GM12878 (cell line): Measurements from ENCODE around the gene EDN3.

Experiments used
- ASH2L ChIP-seq: fragments of 300-600, 200-600 bp; sonication (generic); IDR thresholded peaks from 2 replicates; pipeline ENCODE4 v1.6.1; 2017; ENCODE audit warnings: low read depth, mild to moderate bottlenecking, borderline replicate concordance
- ATF2 ChIP-seq: IDR thresholded peaks from 2 replicates; pipeline ENCODE4 v1.6.1; 2012; ENCODE audit warnings: low read length, inconsistent platforms
- CBX5 ChIP-seq: sonication (generic); IDR thresholded peaks from 2 replicates; pipeline ENCODE4 v1.6.1; 2016; ENCODE audit warnings: low read depth, moderate library complexity, mild to moderate bottlenecking, inconsistent platforms
- CTCF ChIP-seq, 3 experiments: IDR thresholded peaks in 2 of 3; conservative IDR thresholded peaks in 1 of 3; 2 replicates each; pipeline ENCODE4 v1.5.1; 2011; ENCODE audit warnings: low read depth in 3 of 3, low read length in 3 of 3, mild to moderate bottlenecking in 3 of 3, control low read depth in 2 of 3, moderate library complexity in 2 of 3, inconsistent platforms in 1 of 3, mixed read lengths in 1 of 3; ENCODE audit not compliant: control insufficient read depth in 2 of 3, insufficient read depth in 1 of 3; ENCODE audit errors: extremely low read depth in 1 of 3
- ESRRA ChIP-seq: IDR thresholded peaks from 2 replicates; pipeline ENCODE4 v1.6.1; 2012; ENCODE audit warnings: mild to moderate bottlenecking, low read length, improper control_type of control experiment
- EZH2 ChIP-seq: IDR thresholded peaks from 2 replicates; pipeline ENCODE4 v1.6.1; 2012; ENCODE audit warnings: low read depth, mild to moderate bottlenecking, control low read depth, inconsistent platforms, low read length, borderline replicate concordance; ENCODE audit not compliant: control insufficient read depth
- LARP7 ChIP-seq: fragments of 450-650 bp; IDR thresholded peaks from 2 replicates; pipeline ENCODE4 v1.6.1; 2017; ENCODE audit warnings: mild to moderate bottlenecking
- NRF1 ChIP-seq: conservative IDR thresholded peaks from 2 replicates; pipeline ENCODE4 v1.6.1; 2011; ENCODE audit warnings: mild to moderate bottlenecking, low read depth, low read length, improper control_type of control experiment
- RAD21 ChIP-seq: IDR thresholded peaks from 2 replicates; pipeline ENCODE4 v1.6.1; 2011; ENCODE audit warnings: mild to moderate bottlenecking, low read depth, low read length, moderate library complexity; ENCODE audit not compliant: insufficient read depth
- RBBP5 ChIP-seq: fragments of 200-600 bp; sonication (generic); conservative IDR thresholded peaks from 2 replicates; pipeline ENCODE4 v1.6.1; 2016
- RELA ChIP-seq: fragments of 450-650 bp; IDR thresholded peaks from 2 replicates; pipeline ENCODE4 v1.8.0; 2014; ENCODE audit warnings: borderline replicate concordance; ENCODE audit not compliant: partially characterized antibody
- RFX5 ChIP-seq: IDR thresholded peaks from 2 replicates; pipeline ENCODE4 v1.6.1; 2011; ENCODE audit warnings: low read depth, low read length, improper control_type of control experiment
- SP1 ChIP-seq: IDR thresholded peaks from one replicate; pipeline ENCODE4 v1.6.1; 2011; ENCODE audit warnings: low read depth, low read length
- ZNF274 ChIP-seq: IDR thresholded peaks from one replicate; pipeline ENCODE4 v1.8.0; 2011; ENCODE audit not compliant: insufficient read length, insufficient read depth

DNA sequence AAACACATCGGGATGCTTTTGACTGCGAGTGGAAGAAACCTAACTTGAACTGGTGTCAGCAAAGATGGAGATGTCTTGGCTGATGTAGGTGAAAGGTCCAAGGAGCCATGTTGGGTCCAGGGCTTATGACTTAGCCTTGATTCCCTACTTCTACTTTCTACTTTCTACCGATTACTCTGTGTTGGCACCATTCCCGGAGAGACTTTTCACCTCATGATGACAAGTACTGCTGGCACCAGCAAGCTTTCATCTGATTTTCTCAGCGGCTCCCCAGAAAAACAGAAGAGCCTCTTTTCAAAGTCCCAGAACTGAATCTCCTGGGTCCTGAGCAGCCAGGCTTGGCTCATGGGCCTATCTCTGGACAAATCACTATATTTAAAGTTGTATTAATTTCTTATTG is 4.9 kb upstream of the EDN3 start:
- TF ChIP-seq NRF1: no peak
- TF ChIP-seq CBX5: no peak
- no peak for TF ChIP-seq RELA
- no peak for TF ChIP-seq ASH2L
- TF ChIP-seq EZH2: no peak
- no peak for TF ChIP-seq LARP7
- no peak for TF ChIP-seq ZNF274
- TF ChIP-seq CTCF (IDR thresholded peaks at IDR 0.05 in 2 of 3, conservative IDR thresholded peaks at IDR 0.05 in 1 of 3; ENCODE audit: control insufficient read depth in 2 of 3, extremely low read depth in 1 of 3, insufficient read depth in 1 of 3, low read depth in 3 of 3, low read length in 3 of 3): no peak
- no peak for TF ChIP-seq SP1
- TF ChIP-seq RBBP5: no peak
- TF ChIP-seq RFX5: no peak
- no peak for TF ChIP-seq ATF2
- no peak for TF ChIP-seq RAD21
- TF ChIP-seq ESRRA: no peak
